Choroid plexus epithelial cell (primary cell): Measurements from ENCODE around the gene GPR42.

Experiments used
- DNase-seq: peaks from one replicate; pipeline ENCODE4 v3.0.0-alpha.2; 2010; ENCODE audit warnings: low read depth
- H3K4me3 ChIP-seq: 2 replicates; pipeline ENCODE4 v1.5.1; 2011; ENCODE audit warnings: low read depth, mild to moderate bottlenecking, control low read depth, low read length, moderate library complexity
- CTCF ChIP-seq: conservative IDR thresholded peaks from 2 replicates; pipeline ENCODE4 v1.5.1; 2011; ENCODE audit warnings: low read depth, mild to moderate bottlenecking, control low read depth, inconsistent platforms, low read length, moderate library complexity

Gene GPR42

GRCh38 chr19:35340431-35340830 lies 30.4 kb upstream of the GPR42 start:
- no peak for TF ChIP-seq CTCF
- DNase-seq: no peak
- no peak overlapping the region for H3K4me3 ChIP-seq

GRCh38 chr19:35341006-35341405 lies 29.9 kb upstream of the GPR42 start:
- no peak for TF ChIP-seq CTCF
- no peak overlapping the region for H3K4me3 ChIP-seq
- DNase-seq: no peak

- TF ChIP-seq CTCF: no peak
- H3K4me3 ChIP-seq: no peak overlapping the region
- no peak for DNase-seq
These were observed 29.2 kb upstream of the GPR42 start for GRCh38 chr19:35341565-35342225.

GRCh38 chr19:35342430-35342829 lies 28.4 kb upstream of the GPR42 start:
- DNase-seq: no peak

GRCh38 chr19:35344511-35345031 lies 26.3 kb upstream of the GPR42 start:
- DNase-seq: no peak
- H3K4me3 ChIP-seq: no peak overlapping the region
- TF ChIP-seq CTCF: no peak

More at GRCh38 chr19:35342430-35342829, 28.4 kb upstream of the GPR42 start:
- TF ChIP-seq CTCF: no peak
- no peak overlapping the region for H3K4me3 ChIP-seq

GRCh38 chr19:35345671-35346111 lies 25.2 kb upstream of the GPR42 start:
- no peak for TF ChIP-seq CTCF
- H3K4me3 ChIP-seq: no peak overlapping the region
- DNase-seq: no peak
